ENCODE results near the gene DNAJC1.
"Not testable (repeated sequence)": the region's sequence is repeated elsewhere in the genome, so short reads cannot be mapped to it uniquely, and the experiment has no call there.

DNAJC1 gene

GRCh38 chr10:22003177-22003963 lies at the start of gene DNAJC1:
Gene DNAJC1 (minus strand): TSS chr10:22003730. CDS start chr10:22003434, 296 bp downstream.
- DNase-seq: peak; percentile 91

- no peak for DNase-seq
Observed at GRCh38 chr10:22053048-22053447, 49.5 kb upstream of the DNAJC1 start.

GRCh38 chr10:22049635-22050034 lies 46.1 kb upstream of the DNAJC1 start:
- no peak for DNase-seq

GRCh38 chr10:22047812-22048211 lies 44.3 kb upstream of the DNAJC1 start:
- DNase-seq: no peak

- DNase-seq: no peak
Observed at GRCh38 chr10:22043327-22043633, 39.8 kb upstream of the DNAJC1 start.

- no peak for DNase-seq
Observed at GRCh38 chr10:22042557-22043326, 39.2 kb upstream of the DNAJC1 start.

- DNase-seq: no peak
Observed at GRCh38 chr10:22034333-22034732, 30.8 kb upstream of the DNAJC1 start.

GRCh38 chr10:22032268-22032667 lies 28.7 kb upstream of the DNAJC1 start:
- DNase-seq: not testable (repeated sequence)

- no peak for DNase-seq
Observed at GRCh38 chr10:22030421-22030820, 26.9 kb upstream of the DNAJC1 start.

- no peak for DNase-seq
Observed at GRCh38 chr10:22029445-22030236, 26.1 kb upstream of the DNAJC1 start.

- no peak for DNase-seq
Observed at GRCh38 chr10:22027364-22028238, 24.1 kb upstream of the DNAJC1 start.

GRCh38 chr10:22026287-22026686 lies 22.8 kb upstream of the DNAJC1 start:
- DNase-seq: no peak

GRCh38 chr10:22023508-22023907 lies 20.0 kb upstream of the DNAJC1 start:
- no peak for DNase-seq

- DNase-seq: peak; percentile 86
Observed at GRCh38 chr10:22022257-22023032, 18.9 kb upstream of the DNAJC1 start.

- not testable (repeated sequence) for DNase-seq
Observed at GRCh38 chr10:22021144-22021543, 17.6 kb upstream of the DNAJC1 start.

GRCh38 chr10:22017283-22018020 lies 13.9 kb upstream of the DNAJC1 start:
- DNase-seq: no peak

- no peak for DNase-seq
Observed at GRCh38 chr10:22016046-22016705, 12.6 kb upstream of the DNAJC1 start.

- peak; percentile 9 for DNase-seq
Observed at GRCh38 chr10:22010973-22011408, 7.5 kb upstream of the DNAJC1 start.

GRCh38 chr10:22010539-22010938 lies 7.0 kb upstream of the DNAJC1 start:
- DNase-seq: no peak

GRCh38 chr10:22006379-22006884 lies 2.9 kb upstream of the DNAJC1 start:
- no peak for DNase-seq

Data from NCI-H2171 treated with DMSO at 0.1 percent for 48 hours (cell line).